Muscle layer of duodenum (tissue), 2 donors: ENCODE data around the gene TNFRSF1A.
A peak's percentile ranks its signal among the peaks of the same experiment; 100 is the strongest.

ENCODE experiments used
- H3K27ac ChIP-seq: one replicate; pipeline ENCODE4 v1.7.0; 2013; ENCODE audit warnings: mild to moderate bottlenecking, low read length
- H3K27me3 ChIP-seq: one replicate; pipeline ENCODE4 v1.7.0; 2013; ENCODE audit warnings: low read depth, mild to moderate bottlenecking, control low read depth, low read length
- H3K36me3 ChIP-seq, 2 donors: one replicate each; pipeline ENCODE4 v1.7.0; 2013; ENCODE audit warnings: low read length in 2 of 2, control low read depth in 1 of 2, mild to moderate bottlenecking in 1 of 2; ENCODE audit not compliant: insufficient read depth in 2 of 2, control insufficient read depth in 1 of 2
- H3K4me1 ChIP-seq, 2 donors: one replicate each; pipeline ENCODE4 v1.7.0; 2013; ENCODE audit warnings: low read length in 2 of 2, mild to moderate bottlenecking in 2 of 2, control low read depth in 1 of 2, moderate library complexity in 1 of 2; ENCODE audit not compliant: insufficient read depth in 2 of 2, control insufficient read depth in 1 of 2
- H3K4me3 ChIP-seq, 2 donors: one replicate each; pipeline ENCODE4 v1.7.0; 2013; ENCODE audit warnings: low read length in 2 of 2, low read depth in 1 of 2, mild to moderate bottlenecking in 1 of 2
- H3K9me3 ChIP-seq, 2 donors: one replicate each; pipeline ENCODE4 v1.7.0; 2013; ENCODE audit warnings: low read length in 2 of 2, control low read depth in 1 of 2, mild to moderate bottlenecking in 1 of 2; ENCODE audit not compliant: control insufficient read depth in 1 of 2
- donor health status: healthy.

The TNFRSF1A gene

DNA sequence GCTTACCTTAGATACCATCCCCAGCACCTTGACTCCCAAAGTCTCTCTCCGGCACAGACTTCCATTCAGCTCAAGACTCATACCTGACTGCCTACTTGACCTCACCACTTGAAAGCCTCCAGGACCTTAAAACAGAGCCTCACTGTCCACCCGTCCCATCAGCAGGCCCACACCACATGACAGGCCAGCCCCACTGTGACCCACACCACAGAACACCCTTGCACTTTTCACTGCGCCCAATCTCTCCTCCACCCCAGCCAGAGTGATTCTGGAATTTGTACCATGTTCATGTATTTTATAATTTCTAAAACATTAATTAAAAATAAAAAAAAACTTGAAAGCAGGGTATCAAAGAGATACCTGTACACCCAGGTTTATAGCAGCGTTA lies 59.4 kb downstream of the TNFRSF1A start:
- no peak overlapping the region for H3K27ac ChIP-seq
- H3K4me3 ChIP-seq: no peak overlapping the region
- peaks cover 19 to 21% of the 10 kb centered on the region in 2 donors for H3K4me1 ChIP-seq
- H3K36me3 ChIP-seq: no peaks in the 10 kb centered on the region
- no peaks in the 10 kb centered on the region for H3K27me3 ChIP-seq
- no peaks in the 10 kb centered on the region for H3K9me3 ChIP-seq

DNA sequence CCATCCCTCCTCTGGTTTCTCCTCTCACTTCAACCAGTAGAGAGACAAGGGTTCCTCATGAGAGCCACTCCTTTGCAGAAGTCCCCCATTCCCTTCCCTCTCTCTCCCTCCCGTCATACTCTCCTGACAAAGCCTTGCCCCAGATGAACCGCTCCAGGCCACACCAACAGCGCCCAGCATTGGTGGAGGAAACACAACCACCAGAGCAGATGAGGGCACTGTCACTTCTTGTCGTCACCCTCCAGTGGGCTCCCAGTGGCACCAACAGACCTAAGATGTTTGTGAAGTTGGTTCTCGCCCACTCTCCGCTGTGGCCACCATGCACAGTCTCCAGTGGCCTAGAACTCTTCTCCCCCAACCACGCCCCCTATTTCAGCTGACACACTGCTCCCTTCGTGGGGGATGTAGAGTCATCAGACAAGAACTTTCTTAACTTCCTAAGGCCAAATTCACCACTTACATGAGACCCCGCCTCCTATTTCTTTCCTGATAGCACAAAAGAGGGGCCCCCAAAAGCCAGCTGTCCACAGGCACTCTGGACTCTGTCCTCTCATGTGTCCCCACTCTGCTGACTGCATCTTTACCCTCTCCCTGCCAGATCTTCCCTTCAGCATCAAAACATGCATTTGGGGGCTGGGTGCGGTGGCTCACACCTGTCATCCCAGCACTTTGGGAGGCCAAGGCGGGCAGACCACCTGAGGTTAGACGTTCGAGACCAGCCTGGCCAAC lies 60.6 kb downstream of the TNFRSF1A start:
- no peak overlapping the region for H3K27ac ChIP-seq
- peaks cover 19 to 21% of the 10 kb centered on the region in 2 donors for H3K4me1 ChIP-seq
- H3K4me3 ChIP-seq: no peak overlapping the region
- H3K9me3 ChIP-seq: no peaks in the 10 kb centered on the region
- H3K27me3 ChIP-seq: no peaks in the 10 kb centered on the region
- no peaks in the 10 kb centered on the region for H3K36me3 ChIP-seq

DNA sequence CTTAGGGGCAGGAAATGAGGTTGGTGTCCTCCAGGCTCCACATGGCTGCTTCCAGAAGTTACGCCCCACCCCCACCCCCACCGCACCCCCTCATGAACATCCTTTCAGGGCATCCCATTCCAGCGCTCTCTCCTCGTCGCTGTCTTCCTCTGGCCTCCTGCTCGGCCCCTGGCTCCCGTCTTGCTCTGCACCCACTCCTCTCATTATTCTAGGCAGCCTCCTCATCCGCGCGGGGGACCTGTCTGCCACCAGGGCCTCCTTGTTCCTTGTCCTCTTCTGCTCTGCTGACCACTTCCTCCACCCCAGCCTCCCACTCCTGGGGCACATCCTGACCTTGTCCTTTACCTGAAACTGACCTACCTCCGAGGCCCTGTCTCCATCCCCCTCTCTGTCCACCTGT lies 61.2 kb downstream of the TNFRSF1A start:
- Histone ChIP-seq H3K27me3 (no peaks in the 10 kb centered on the region), H3K9me3 (no peaks in the 10 kb centered on the region), H3K4me1 (peaks cover 19 to 21% of the 10 kb centered on the region in 2 donors), H3K27ac (peak overlapping the region; percentile 78), H3K4me3 (no peak overlapping the region), H3K36me3 (no peaks in the 10 kb centered on the region)

DNA sequence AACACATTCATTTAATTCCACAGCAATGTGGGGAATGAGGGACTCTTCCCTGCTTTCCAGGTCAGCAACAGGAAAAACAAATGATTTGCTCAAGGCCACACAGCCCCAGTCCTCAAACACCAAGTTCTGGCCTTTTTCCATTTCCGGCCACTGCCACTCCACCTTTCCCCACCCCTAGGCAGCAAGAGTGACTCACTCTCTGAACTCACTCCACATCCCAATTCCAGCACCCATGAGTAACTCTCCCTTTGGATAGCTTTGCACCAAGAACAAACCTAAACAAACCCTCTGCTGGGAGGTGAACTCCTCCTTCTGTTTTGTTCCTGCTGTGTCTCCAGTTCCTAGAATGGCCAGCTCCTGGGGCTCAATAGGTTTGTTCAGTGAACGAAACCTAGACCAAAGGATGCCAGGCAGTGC lies 61.8 kb downstream of the TNFRSF1A start:
- Histone ChIP-seq H3K27ac (peak overlapping the region; percentile 78), H3K4me1 (peaks cover 18% of the 10 kb centered on the region in 2 donors), H3K4me3 (no peak overlapping the region), H3K9me3 (no peaks in the 10 kb centered on the region), H3K27me3 (no peaks in the 10 kb centered on the region), H3K36me3 (no peaks in the 10 kb centered on the region)

DNA sequence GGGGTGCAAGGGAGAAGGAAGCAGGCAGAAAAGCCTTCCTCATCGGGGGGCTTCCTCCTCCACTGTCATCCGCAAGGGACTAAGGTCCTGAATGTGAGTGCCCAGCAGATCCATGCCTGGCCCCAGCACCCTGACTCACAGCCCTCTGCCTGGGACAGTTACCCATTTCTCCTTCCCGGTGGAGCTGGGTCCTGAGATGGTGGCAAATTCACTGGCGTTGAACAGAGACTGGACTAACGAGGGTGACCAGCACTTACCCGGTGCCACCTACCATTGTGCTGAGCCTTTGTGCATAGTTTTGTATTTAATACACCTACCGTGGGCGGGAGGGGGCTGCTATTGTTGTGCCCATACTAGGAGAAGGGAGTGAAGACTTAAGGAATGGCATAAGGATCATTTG lies 62.2 kb downstream of the TNFRSF1A start:
- Histone ChIP-seq H3K9me3 (no peaks in the 10 kb centered on the region), H3K4me3 (no peak overlapping the region), H3K27ac (peak overlapping the region; percentile 78)

DNA sequence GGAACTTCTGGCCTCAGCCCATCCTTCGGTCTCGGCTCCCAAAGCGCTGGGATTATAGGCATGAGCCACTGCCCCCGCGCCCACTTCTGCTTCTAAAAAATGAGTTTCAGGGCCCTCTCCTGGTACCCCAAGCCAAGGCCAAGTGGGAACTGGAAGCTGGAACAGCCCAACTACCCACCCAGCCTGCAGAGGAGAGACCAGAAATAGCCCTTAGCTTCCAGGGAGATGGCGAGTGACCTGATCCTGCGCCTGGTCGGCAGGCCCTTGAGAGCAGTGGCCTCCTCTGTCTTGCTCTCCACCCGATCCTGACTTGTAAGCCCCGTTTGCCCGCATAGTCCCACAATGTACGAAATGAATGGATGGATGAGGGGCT lies 62.6 kb downstream of the TNFRSF1A start:
- Histone ChIP-seq H3K4me1 (peaks cover 14% of the 10 kb centered on the region in 2 donors), H3K36me3 (no peaks in the 10 kb centered on the region), H3K4me3 (no peak overlapping the region), H3K27ac (peak overlapping the region; percentile 78), H3K9me3 (no peaks in the 10 kb centered on the region), H3K27me3 (no peaks in the 10 kb centered on the region)

More for the DNA sequence above, 62.2 kb downstream of the TNFRSF1A start:
- H3K27me3 ChIP-seq: no peaks in the 10 kb centered on the region
- no peaks in the 10 kb centered on the region for H3K36me3 ChIP-seq
- H3K4me1 ChIP-seq: peaks cover 14% of the 10 kb centered on the region in 2 donors
